Measurements from ENCODE around the gene PPP3CA.

The PPP3CA gene

GRCh38 chr4:101218346-101218745, 129.0 kb downstream of the PPP3CA start:
- DNase-seq (ENCODE audit: low read depth in 2 of 3, low spot score in 2 of 3) = no peak

GRCh38 chr4:101217353-101218031, 129.8 kb downstream of the PPP3CA start:
- DNase-seq (ENCODE audit: low read depth in 2 of 3, low spot score in 2 of 3) = no peak

- DNase-seq (ENCODE audit: low read depth in 2 of 3, low spot score in 2 of 3) = no peak
These were observed 136.2 kb downstream of the PPP3CA start for GRCh38 chr4:101211146-101211553.

- no peak for DNase-seq (ENCODE audit: low read depth in 2 of 3, low spot score in 2 of 3)
These were observed 137.0 kb downstream of the PPP3CA start for GRCh38 chr4:101210331-101210730.

GRCh38 chr4:101208171-101208570, 139.2 kb downstream of the PPP3CA start:
- DNase-seq (ENCODE audit: low read depth in 2 of 3, low spot score in 2 of 3) = no peak

GRCh38 chr4:101205916-101206315, 141.4 kb downstream of the PPP3CA start:
- peak; percentile 3 to 10 (median 5) for DNase-seq (ENCODE audit: low read depth in 2 of 3, low spot score in 2 of 3)

- DNase-seq (ENCODE audit: low read depth in 2 of 3, low spot score in 2 of 3) = no peak
These were observed 145.9 kb downstream of the PPP3CA start for GRCh38 chr4:101201421-101201820.

- no peak for DNase-seq (ENCODE audit: low read depth in 2 of 3, low spot score in 2 of 3)
These were observed 146.8 kb downstream of the PPP3CA start for GRCh38 chr4:101200561-101200960.

- no peak for DNase-seq (ENCODE audit: low read depth in 2 of 3, low spot score in 2 of 3)
These were observed 147.6 kb downstream of the PPP3CA start for GRCh38 chr4:101199507-101200285.

- no peak for DNase-seq (ENCODE audit: low read depth in 2 of 3, low spot score in 2 of 3)
These were observed 148.5 kb downstream of the PPP3CA start for GRCh38 chr4:101198682-101199339.

- no peak for DNase-seq (ENCODE audit: low read depth in 2 of 3, low spot score in 2 of 3)
These were observed 150.0 kb downstream of the PPP3CA start for GRCh38 chr4:101197350-101197749.

- no peak for DNase-seq (ENCODE audit: low read depth in 2 of 3, low spot score in 2 of 3)
These were observed 155.1 kb downstream of the PPP3CA start for GRCh38 chr4:101192244-101192643.

GRCh38 chr4:101191302-101192098, 155.8 kb downstream of the PPP3CA start:
- no peak for DNase-seq (ENCODE audit: low read depth in 2 of 3, low spot score in 2 of 3)

- no peak for DNase-seq (ENCODE audit: low read depth in 2 of 3, low spot score in 2 of 3)
These were observed 156.6 kb downstream of the PPP3CA start for GRCh38 chr4:101190751-101191150.

- DNase-seq (ENCODE audit: low read depth in 2 of 3, low spot score in 2 of 3) = no peak
These were observed 158.4 kb downstream of the PPP3CA start for GRCh38 chr4:101188906-101189305.

- DNase-seq (ENCODE audit: low read depth in 2 of 3, low spot score in 2 of 3) = no peak
These were observed 159.5 kb downstream of the PPP3CA start for GRCh38 chr4:101187841-101188240.

- DNase-seq (ENCODE audit: low read depth in 2 of 3, low spot score in 2 of 3) = no peak
These were observed 160.7 kb downstream of the PPP3CA start for GRCh38 chr4:101186567-101187184.

- DNase-seq (ENCODE audit: low read depth in 2 of 3, low spot score in 2 of 3) = no peak
These were observed 162.7 kb downstream of the PPP3CA start for GRCh38 chr4:101184668-101185067.

- DNase-seq (ENCODE audit: low read depth in 2 of 3, low spot score in 2 of 3) = no peak
These were observed 163.5 kb downstream of the PPP3CA start for GRCh38 chr4:101183666-101184373.

GRCh38 chr4:101183221-101183620, 164.1 kb downstream of the PPP3CA start:
- no peak for DNase-seq (ENCODE audit: low read depth in 2 of 3, low spot score in 2 of 3)

Data from activated CD8-positive, alpha-beta memory T cell treated with anti-CD3 and anti-CD28 coated beads for 48 hours (primary cell).